ENCODE data around the gene CAMK1G. TPM values are rescaled to one million over a fixed set of nuclear protein-coding genes. Genes with fewer than 3 reads are reported as not detected.

CAMK1G gene
- total RNA-seq, 4 donors from 2014 or later: 0.23 to 0.34 TPM; not detected in 2

GRCh38 chr1:209613400-209614150, 30.1 kb downstream of the CAMK1G start:
- 50% methylated on average over 4 of the region's 4 CpGs for WGBS
- TF ChIP-seq POLR2A (IDR thresholded peaks at IDR 0.05) (no peak), CTCF (IDR thresholded peaks at IDR 0.05) (no peak), EP300 (IDR thresholded peaks at IDR 0.05) (no peak), POLR2AphosphoS5 (IDR thresholded peaks at IDR 0.05) (no peak)
- no peak overlapping the region for H3K27ac ChIP-seq
- H3K4me3 ChIP-seq: no peak overlapping the region
- H3K27me3 ChIP-seq: no peaks in the 10 kb centered on the region
- DNase-seq (ENCODE audit: low spot score in 2 of 2): no peak
- no peaks in the 10 kb centered on the region for H3K36me3 ChIP-seq
- peaks cover 3% of the 10 kb centered on the region for H3K4me1 ChIP-seq
- no peaks in the 10 kb centered on the region for H3K9me3 ChIP-seq

- WGBS: 93% methylated on average over 5 of the region's 5 CpGs
These were observed 30.6 kb downstream of the CAMK1G start for GRCh38 chr1:209614151-209614420.

GRCh38 chr1:209614906-209615305, 31.4 kb downstream of the CAMK1G start:
- H3K27me3 ChIP-seq: no peaks in the 10 kb centered on the region
- no peaks in the 10 kb centered on the region for H3K9me3 ChIP-seq
- no peak for TF ChIP-seq CTCF (IDR thresholded peaks at IDR 0.05)
- TF ChIP-seq POLR2AphosphoS5 (IDR thresholded peaks at IDR 0.05): no peak
- TF ChIP-seq EP300 (IDR thresholded peaks at IDR 0.05): no peak
- TF ChIP-seq POLR2A (IDR thresholded peaks at IDR 0.05): no peak
- no peak for DNase-seq (ENCODE audit: low spot score in 2 of 2)
- no peak overlapping the region for H3K27ac ChIP-seq
- no peak overlapping the region for H3K4me3 ChIP-seq
- H3K36me3 ChIP-seq: no peaks in the 10 kb centered on the region
- WGBS: 95% methylated on average over 5 of the region's 5 CpGs
- peaks cover 3% of the 10 kb centered on the region for H3K4me1 ChIP-seq

More at GRCh38 chr1:209614151-209614420, 30.6 kb downstream of the CAMK1G start:
- TF ChIP-seq EP300 (IDR thresholded peaks at IDR 0.05) (no peak), CTCF (IDR thresholded peaks at IDR 0.05) (no peak), POLR2AphosphoS5 (IDR thresholded peaks at IDR 0.05) (no peak), POLR2A (IDR thresholded peaks at IDR 0.05) (no peak)
- H3K4me1 ChIP-seq: peaks cover 3% of the 10 kb centered on the region
- no peaks in the 10 kb centered on the region for H3K9me3 ChIP-seq
- DNase-seq (ENCODE audit: low spot score in 2 of 2): no peak
- no peak overlapping the region for H3K27ac ChIP-seq
- H3K27me3 ChIP-seq: no peaks in the 10 kb centered on the region
- H3K36me3 ChIP-seq: no peaks in the 10 kb centered on the region
- no peak overlapping the region for H3K4me3 ChIP-seq

- Histone ChIP-seq H3K27ac (no peak overlapping the region), H3K9me3 (no peaks in the 10 kb centered on the region), H3K27me3 (no peaks in the 10 kb centered on the region), H3K36me3 (no peaks in the 10 kb centered on the region), H3K4me1 (peaks cover 14% of the 10 kb centered on the region), H3K4me3 (no peak overlapping the region)
- WGBS: 88% methylated on average over 5 of the region's 5 CpGs
- no peak for DNase-seq (ENCODE audit: low spot score in 2 of 2)
- TF ChIP-seq CTCF (IDR thresholded peaks at IDR 0.05): no peak
These were observed 33.0 kb downstream of the CAMK1G start for GRCh38 chr1:209616366-209617046.

- H3K36me3 ChIP-seq: no peaks in the 10 kb centered on the region
- H3K27ac ChIP-seq: no peak overlapping the region
- no peaks in the 10 kb centered on the region for H3K27me3 ChIP-seq
- H3K4me3 ChIP-seq: no peak overlapping the region
- peaks cover 17% of the 10 kb centered on the region for H3K4me1 ChIP-seq
- H3K9me3 ChIP-seq: no peaks in the 10 kb centered on the region
- no peak for TF ChIP-seq EP300 (IDR thresholded peaks at IDR 0.05)
- TF ChIP-seq POLR2A (IDR thresholded peaks at IDR 0.05): no peak
- no peak for TF ChIP-seq CTCF (IDR thresholded peaks at IDR 0.05)
- TF ChIP-seq POLR2AphosphoS5 (IDR thresholded peaks at IDR 0.05): no peak
- no peak for DNase-seq (ENCODE audit: low spot score in 2 of 2)
- WGBS: 91% methylated on average over 10 of the region's 10 CpGs
These were observed 33.6 kb downstream of the CAMK1G start for GRCh38 chr1:209617047-209617673.
